ENCODE measurements around the gene TMEM132A.

Gene TMEM132A

DNA sequence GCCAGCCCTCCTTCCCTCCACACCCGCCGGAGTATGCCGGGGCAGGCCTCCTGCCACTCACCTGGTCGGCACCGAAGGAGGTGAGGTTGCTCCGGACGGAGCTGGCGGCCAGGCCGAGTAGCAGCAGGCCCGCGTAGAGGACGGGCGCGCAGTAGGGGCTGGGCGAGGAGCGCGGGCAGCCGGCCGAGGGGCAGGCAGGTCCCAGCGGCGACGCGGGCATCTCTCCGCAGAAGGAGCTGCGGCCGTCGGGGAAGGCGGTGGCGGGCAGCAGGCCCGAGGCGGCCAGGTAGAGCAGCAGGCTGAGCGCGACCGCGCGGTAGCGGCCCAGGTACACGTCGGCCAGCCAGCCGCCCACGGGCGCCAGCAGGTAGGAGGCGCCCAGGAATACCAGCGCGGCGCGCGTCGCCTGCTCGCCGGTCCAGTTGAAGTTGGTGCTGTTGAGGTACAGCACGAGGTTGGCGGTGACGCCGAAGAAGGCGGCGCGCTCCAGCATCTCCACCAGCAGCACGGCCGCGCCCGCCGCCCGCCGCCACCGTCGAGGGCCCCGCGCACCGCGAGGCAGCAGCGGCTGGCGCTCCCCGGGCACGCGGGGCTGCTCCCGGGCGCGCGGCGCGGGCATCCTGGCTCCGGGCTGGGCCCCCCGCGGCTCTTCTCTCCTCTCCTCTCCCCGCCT lies 26.8 kb downstream of the TMEM132A start:
- TF ChIP-seq, protein P1, sequence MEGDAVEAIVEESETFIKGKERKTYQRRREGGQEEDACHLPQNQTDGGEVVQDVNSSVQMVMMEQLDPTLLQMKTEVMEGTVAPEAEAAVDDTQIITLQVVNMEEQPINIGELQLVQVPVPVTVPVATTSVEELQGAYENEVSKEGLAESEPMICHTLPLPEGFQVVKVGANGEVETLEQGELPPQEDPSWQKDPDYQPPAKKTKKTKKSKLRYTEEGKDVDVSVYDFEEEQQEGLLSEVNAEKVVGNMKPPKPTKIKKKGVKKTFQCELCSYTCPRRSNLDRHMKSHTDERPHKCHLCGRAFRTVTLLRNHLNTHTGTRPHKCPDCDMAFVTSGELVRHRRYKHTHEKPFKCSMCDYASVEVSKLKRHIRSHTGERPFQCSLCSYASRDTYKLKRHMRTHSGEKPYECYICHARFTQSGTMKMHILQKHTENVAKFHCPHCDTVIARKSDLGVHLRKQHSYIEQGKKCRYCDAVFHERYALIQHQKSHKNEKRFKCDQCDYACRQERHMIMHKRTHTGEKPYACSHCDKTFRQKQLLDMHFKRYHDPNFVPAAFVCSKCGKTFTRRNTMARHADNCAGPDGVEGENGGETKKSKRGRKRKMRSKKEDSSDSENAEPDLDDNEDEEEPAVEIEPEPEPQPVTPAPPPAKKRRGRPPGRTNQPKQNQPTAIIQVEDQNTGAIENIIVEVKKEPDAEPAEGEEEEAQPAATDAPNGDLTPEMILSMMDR (IDR thresholded peaks at IDR 0.05) = no peak

DNA sequence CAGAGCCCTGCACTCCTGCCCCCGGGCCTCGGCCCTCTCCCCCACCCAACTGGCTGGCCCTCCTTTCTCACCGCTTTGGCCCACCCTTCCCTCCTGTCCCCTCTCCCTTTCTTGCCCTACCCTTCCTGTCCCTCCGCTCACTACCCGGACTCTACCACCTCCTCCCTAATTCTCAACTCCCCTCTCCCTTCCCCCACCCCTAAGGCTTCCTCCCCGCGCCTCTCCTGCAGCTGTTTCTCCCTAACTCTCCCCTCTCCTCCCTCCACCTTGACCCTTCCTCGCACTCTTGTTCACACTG lies 27.3 kb downstream of the TMEM132A start:
- TF ChIP-seq, protein P1 (IDR thresholded peaks at IDR 0.05) = no peak

DNA sequence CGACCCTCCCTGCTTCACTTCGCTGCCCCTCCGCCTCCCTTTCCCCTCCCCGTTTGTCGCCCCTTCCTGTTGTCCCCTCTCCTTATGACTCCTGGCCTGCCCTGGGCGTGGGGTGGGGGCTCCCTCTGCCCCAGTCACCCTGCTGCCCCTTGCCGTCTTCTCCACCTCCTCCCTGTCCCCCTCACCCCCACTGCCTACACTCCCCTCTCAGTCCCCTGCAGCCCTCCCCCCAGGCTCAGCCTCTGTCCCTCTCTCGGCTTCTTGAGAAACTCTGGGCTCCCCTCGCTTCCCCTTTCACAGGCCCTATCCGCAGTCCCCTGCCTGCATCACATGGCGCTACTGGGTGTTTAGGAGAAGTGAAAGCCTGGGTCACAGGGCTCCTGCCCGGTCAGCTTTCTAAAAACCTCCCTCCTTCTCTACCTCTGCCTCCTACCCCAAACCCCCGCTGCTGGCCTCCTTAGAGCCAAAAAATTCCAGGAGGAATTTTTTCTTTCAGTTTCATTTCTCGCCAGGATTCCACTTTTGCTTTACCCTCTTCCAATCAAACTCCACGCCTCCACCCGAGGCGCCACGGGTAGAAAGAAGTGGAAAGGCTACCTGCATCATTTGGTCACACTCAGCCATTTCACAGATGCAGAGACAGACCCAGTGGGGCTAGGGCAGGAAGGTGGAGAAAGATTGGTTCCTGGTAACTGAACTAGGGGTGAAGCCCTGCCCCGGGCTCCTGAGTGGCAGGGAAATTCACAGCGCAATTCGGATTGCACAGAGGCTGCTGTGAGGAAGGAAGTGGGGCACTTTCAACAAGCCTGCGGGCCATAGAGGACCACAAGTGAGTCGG lies 27.9 kb downstream of the TMEM132A start, which contains the start of gene SLC15A3:
Gene SLC15A3 (minus strand): TSS at position 273 of the 838 bp plus-strand sequence. CDS start 625 bp downstream, outside the sequence.
- TF ChIP-seq, protein P1 (IDR thresholded peaks at IDR 0.05) = no peak

DNA sequence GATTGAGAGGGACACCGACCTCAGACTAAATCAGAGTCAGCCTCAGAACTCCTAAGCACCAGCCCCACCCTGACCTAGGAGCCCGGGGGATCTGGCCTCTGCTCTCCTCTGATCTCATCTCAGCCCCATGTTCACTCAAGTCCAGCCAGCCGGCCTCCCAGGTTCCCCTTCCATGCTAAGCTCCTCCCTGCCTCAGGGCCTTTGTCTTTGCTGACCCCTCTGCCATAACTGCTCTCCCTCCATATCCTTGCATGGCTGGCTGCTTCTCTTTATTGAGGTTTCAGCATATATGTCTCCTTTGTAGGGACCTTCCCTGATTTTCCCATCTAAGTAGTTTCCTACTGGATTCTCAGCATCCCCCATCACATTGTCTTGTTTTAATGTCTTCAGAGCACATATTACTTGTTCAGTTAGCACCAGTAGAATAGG lies 28.5 kb downstream of the TMEM132A start:
- TF ChIP-seq, protein P1 (IDR thresholded peaks at IDR 0.05) = no peak

DNA sequence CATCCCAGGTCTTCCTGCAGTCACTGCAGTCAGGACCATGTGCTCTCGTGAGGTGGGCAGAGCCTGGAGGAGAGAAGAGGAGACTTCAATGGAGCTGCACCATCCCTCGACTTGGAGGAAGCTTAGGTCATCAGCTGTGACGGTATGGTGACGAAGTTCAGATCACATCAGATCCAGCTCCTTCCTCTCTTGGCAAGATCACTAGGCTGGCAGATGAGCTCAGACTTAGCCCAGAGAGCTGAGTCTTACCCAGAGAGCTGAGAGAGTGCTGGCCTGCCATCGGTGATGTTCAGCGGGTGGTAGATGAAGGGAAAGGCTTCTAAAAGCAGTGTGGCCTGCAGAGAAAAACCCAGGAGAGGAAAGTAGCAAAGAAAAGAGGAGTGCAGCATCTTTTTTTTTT lies 29.5 kb downstream of the TMEM132A start:
- TF ChIP-seq, protein P1 (IDR thresholded peaks at IDR 0.05) = no peak

DNA sequence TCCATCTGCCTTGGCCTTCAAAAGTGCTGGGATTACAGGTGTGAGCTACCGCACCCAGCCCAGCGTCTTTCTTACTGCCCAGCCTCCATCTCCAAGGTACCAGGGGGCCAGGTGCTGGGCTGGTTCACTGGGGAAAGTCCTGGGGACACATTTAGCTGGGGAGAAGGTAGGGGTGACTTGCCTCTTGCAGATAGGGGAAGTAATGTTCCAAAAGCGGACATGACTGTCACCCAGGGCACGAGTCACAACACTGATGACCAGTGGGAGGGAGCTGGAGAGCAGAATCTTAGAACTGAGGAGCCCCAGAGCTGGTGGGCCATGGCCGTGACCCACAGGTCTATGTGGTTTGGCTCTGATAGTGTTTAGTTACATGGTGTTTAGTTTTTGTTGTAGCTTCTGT lies 30.2 kb downstream of the TMEM132A start:
- TF ChIP-seq, protein P1 (IDR thresholded peaks at IDR 0.05) = no peak

DNA sequence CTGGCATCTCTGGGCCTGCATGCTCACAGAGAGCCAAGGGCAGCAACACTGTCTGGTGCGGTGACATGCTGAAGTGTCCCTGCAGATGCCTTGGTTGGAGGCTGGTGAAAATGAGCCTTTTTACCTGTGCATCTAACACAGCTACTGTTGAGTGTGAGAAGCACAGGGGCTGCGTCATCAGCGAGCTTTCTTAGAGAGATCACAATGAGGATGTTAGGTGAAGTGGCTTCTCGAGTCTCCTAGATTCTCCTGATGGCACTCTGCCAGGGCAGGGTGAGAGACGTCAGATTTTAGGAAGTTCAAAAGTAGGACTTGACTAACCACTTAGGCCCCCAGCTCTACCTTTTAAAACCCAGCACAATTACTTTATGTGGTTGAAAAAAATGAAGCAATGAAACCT lies 31.3 kb downstream of the TMEM132A start:
- TF ChIP-seq, protein P1 (IDR thresholded peaks at IDR 0.05) = no peak
